ENCODE data around the gene ARHGEF40.

GRCh38 chr14:21071225-21072030, 1.3 kb downstream of the ARHGEF40 start:
- TF ChIP-seq POLR2A (IDR thresholded peaks at IDR 0.05; ENCODE audit: low read depth, low read length) (no peak), POLR2AphosphoS5 (IDR thresholded peaks at IDR 0.05; ENCODE audit: low read depth, low read length) (no peak), TAF1 (IDR thresholded peaks at IDR 0.05; ENCODE audit: borderline replicate concordance, low read depth, low read length) (no peak)

All from GM12892 (cell line).